ENCODE data around the gene PNISR.

GRCh38 chr6:99415446-99415845 lies 9.7 kb downstream of the PNISR start:
- TF ChIP-seq CTCF (IDR thresholded peaks at IDR 0.05; ENCODE audit: low read length) (no peak), EZH2 (optimal IDR thresholded peaks at IDR 0.05; ENCODE audit: low read depth, low read length) (no peak), EZH2phosphoT487 (IDR thresholded peaks at IDR 0.05; ENCODE audit: low read length) (no peak)
